Neuronal stem cell (in vitro differentiated cells): ENCODE measurements around the gene GZMA.

Experiments used
- DNase-seq: peaks from one replicate; pipeline ENCODE4 v3.0.0-alpha.2; 2013; ENCODE audit warnings: low spot score
- H2AFZ ChIP-seq: one replicate; pipeline ENCODE4 v1.6.1; 2013; ENCODE audit warnings: mild to moderate bottlenecking, low read length, inconsistent platforms
- H2AK5ac ChIP-seq: 2 replicates; pipeline ENCODE4 v1.6.1; 2013; ENCODE audit warnings: low read depth, mild to moderate bottlenecking, inconsistent platforms, low read length, moderate library complexity, mixed read lengths
- H2BK120ac ChIP-seq: 2 replicates; pipeline ENCODE4 v1.6.1; 2013; ENCODE audit warnings: low read depth, mild to moderate bottlenecking, inconsistent platforms, low read length, moderate library complexity, mixed read lengths
- H2BK12ac ChIP-seq: one replicate; pipeline ENCODE4 v1.6.1; 2013; ENCODE audit warnings: low read length, inconsistent platforms
- H2BK15ac ChIP-seq: 2 replicates; pipeline ENCODE4 v1.6.1; 2013; ENCODE audit warnings: mild to moderate bottlenecking, low read length, inconsistent platforms, mixed read lengths
- H2BK5ac ChIP-seq: one replicate; pipeline ENCODE4 v1.6.1; 2013; ENCODE audit warnings: inconsistent platforms, mild to moderate bottlenecking, low read length, moderate library complexity
- H3K14ac ChIP-seq: one replicate; pipeline ENCODE4 v1.6.1; 2013; ENCODE audit warnings: low read length, inconsistent platforms
- H3K18ac ChIP-seq: 2 replicates; pipeline ENCODE4 v1.6.1; 2013; ENCODE audit warnings: low read length, inconsistent platforms
- H3K23ac ChIP-seq: 2 replicates; pipeline ENCODE4 v1.6.1; 2013; ENCODE audit warnings: low read depth, mild to moderate bottlenecking, mixed read lengths, low read length, inconsistent platforms; ENCODE audit not compliant: poor library complexity
- H3K27ac ChIP-seq: replicated peaks from 3 replicates; pipeline ENCODE4 v1.5.1; 2013; ENCODE audit warnings: low read length, inconsistent platforms
- H3K27me3 ChIP-seq, 3 experiments: 2 replicates each; pipeline ENCODE4 v1.6.1; 2013; ENCODE audit warnings: low read length in 3 of 3, mild to moderate bottlenecking in 2 of 3, inconsistent platforms in 1 of 3, low read depth in 1 of 3, mixed read lengths in 1 of 3, moderate library complexity in 1 of 3; ENCODE audit not compliant: control insufficient read depth in 3 of 3, insufficient read depth in 3 of 3
- H3K36me3 ChIP-seq, 2 donors: replicated peaks in 1 of 2; 2 replicates each; pipeline ENCODE4 v1.6.1; 2013; ENCODE audit warnings: low read length in 2 of 2; ENCODE audit not compliant: control insufficient read depth in 2 of 2, insufficient read depth in 2 of 2
- H3K4ac ChIP-seq: 2 replicates; pipeline ENCODE4 v1.6.1; 2013; ENCODE audit warnings: inconsistent platforms, mild to moderate bottlenecking, low read length, moderate library complexity
- H3K4me1 ChIP-seq, 2 donors: 1 replicate in 1 of 2; 2 replicates in 1 of 2; pipeline ENCODE4 v1.6.1; 2013; ENCODE audit warnings: low read length in 2 of 2, low read depth in 1 of 2; ENCODE audit not compliant: control insufficient read depth in 2 of 2, insufficient read depth in 1 of 2
- H3K4me2 ChIP-seq: one replicate; pipeline ENCODE4 v1.6.1; 2013; ENCODE audit warnings: mild to moderate bottlenecking, low read length, inconsistent platforms; ENCODE audit not compliant: insufficient read depth, poor library complexity, severe bottlenecking
- H3K4me3 ChIP-seq, 2 donors: 2 replicates each; pipeline ENCODE4 v1.5.1; 2013; ENCODE audit warnings: low read length in 2 of 2, mild to moderate bottlenecking in 2 of 2, inconsistent platforms in 1 of 2, moderate library complexity in 1 of 2
- H3K79me1 ChIP-seq: one replicate; pipeline ENCODE4 v1.6.1; 2013; ENCODE audit warnings: low read depth, mild to moderate bottlenecking, inconsistent platforms, low read length, moderate library complexity
- H3K9ac ChIP-seq: one replicate; pipeline ENCODE4 v1.6.1; 2013; ENCODE audit warnings: mild to moderate bottlenecking, low read depth, low read length, inconsistent platforms; ENCODE audit not compliant: poor library complexity
- H3K9me3 ChIP-seq, 2 donors: replicated peaks in 1 of 2; 2 replicates each; pipeline versions ENCODE3 to v1.6.1; 2013; ENCODE audit warnings: low read length in 2 of 2, mild to moderate bottlenecking in 2 of 2, inconsistent platforms in 1 of 2, low read depth in 1 of 2, mixed read lengths in 1 of 2, moderate library complexity in 1 of 2; ENCODE audit not compliant: control insufficient read depth in 2 of 2, insufficient read depth in 1 of 2
- H4K8ac ChIP-seq: one replicate; pipeline ENCODE4 v1.6.1; 2013; ENCODE audit warnings: low read depth, mild to moderate bottlenecking, inconsistent platforms, low read length, moderate library complexity
- H4K91ac ChIP-seq: one replicate; pipeline ENCODE4 v1.6.1; 2013; ENCODE audit warnings: low read length, low read depth, mild to moderate bottlenecking, inconsistent platforms; ENCODE audit not compliant: poor library complexity
- WGBS, 2 donors: extraction: QIAGEN DNeasy Blood & Tissue Kit; methylation state at CpG; one replicate each; pipeline ENCODE4 v1.1.7; 2013; ENCODE audit warnings: missing lambda C conversion rate in 2 of 2, mixed read lengths in 1 of 2; ENCODE audit not compliant: insufficient read length in 2 of 2, insufficient replicate concordance in 1 of 2; ENCODE audit errors: extremely low coverage in 2 of 2; 5-methylcytosine and 5-hydroxymethylcytosine counted together

GZMA gene

DNA sequence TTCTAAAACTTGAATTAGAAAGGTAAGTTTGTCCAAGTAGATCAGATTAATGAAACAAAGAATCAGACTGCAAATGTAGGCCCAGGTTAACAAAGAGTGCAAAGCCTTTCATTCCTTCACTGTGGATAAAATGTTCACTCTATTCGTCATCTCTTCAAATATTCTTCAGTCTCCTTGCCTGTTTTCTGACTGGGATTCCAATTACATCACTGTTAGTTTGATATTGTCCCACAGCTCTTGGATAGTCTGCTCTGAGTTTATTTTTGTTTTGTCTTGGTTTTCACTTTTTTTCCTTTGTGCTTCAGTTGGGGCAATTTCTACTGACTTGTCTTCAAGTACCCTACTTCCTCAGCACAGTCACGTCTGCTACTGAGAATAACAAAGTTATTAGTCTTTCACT, 38.5 kb upstream of the GZMA start:
- Histone ChIP-seq H2BK120ac (no peak overlapping the region), H3K9ac (no peak overlapping the region), H3K9me3 (no peaks in the 10 kb centered on the region), H3K27me3 (no peaks in the 10 kb centered on the region), H2BK15ac (no peak overlapping the region), H3K4me2 (no peak overlapping the region), H3K14ac (no peak overlapping the region), H3K36me3 (no peaks in the 10 kb centered on the region), H3K4me1 (no peaks in the 10 kb centered on the region), H3K4ac (no peak overlapping the region), H2BK12ac (no peak overlapping the region), H2AFZ (no peak overlapping the region), H4K8ac (no peak overlapping the region), H3K79me1 (no peaks in the 10 kb centered on the region), H3K27ac (no peak overlapping the region), H3K23ac (no peak overlapping the region), H2BK5ac (no peak overlapping the region), H3K18ac (no peak overlapping the region), H3K4me3 (no peak overlapping the region), H2AK5ac (no peak overlapping the region), H4K91ac (no peak overlapping the region)
- no CpG with 5 or more reads among the region's 2 CpGs for WGBS, 2 donors
- DNase-seq: no peak

DNA sequence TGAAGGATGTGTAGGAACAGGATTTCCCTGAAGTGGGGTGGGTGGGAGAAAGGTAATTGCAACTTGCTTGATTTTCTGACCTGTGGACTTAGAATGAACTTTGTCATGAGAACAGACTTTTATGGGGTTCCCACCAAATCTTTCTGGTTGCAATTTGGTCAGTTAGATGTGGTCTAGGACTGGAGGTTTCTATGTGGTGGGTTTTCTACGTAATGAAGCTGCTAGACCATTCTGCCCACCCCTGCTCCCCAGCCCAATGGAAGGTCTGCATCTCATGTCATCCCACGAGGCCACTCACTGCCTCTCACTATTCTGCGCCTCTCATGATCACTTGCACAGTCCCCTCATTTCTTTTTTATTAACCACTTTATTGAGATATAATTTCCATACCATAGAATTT, 37.9 kb upstream of the GZMA start:
- no CpG with 5 or more reads among the region's 3 CpGs for WGBS, 2 donors
- H3K4me3 ChIP-seq: no peak overlapping the region
- H4K91ac ChIP-seq: no peak overlapping the region
- H3K4me2 ChIP-seq: no peak overlapping the region
- H3K18ac ChIP-seq: no peak overlapping the region
- H3K36me3 ChIP-seq: no peaks in the 10 kb centered on the region
- H2BK12ac ChIP-seq: no peak overlapping the region
- no peak overlapping the region for H3K14ac ChIP-seq
- no peak overlapping the region for H3K27ac ChIP-seq
- no peak overlapping the region for H2AK5ac ChIP-seq
- H3K27me3 ChIP-seq: no peaks in the 10 kb centered on the region
- no peak overlapping the region for H3K23ac ChIP-seq
- H2BK5ac ChIP-seq: no peak overlapping the region
- no peaks in the 10 kb centered on the region for H3K4me1 ChIP-seq
- no peaks in the 10 kb centered on the region for H3K79me1 ChIP-seq
- no peak overlapping the region for H3K4ac ChIP-seq
- H3K9ac ChIP-seq: no peak overlapping the region
- H4K8ac ChIP-seq: no peak overlapping the region
- H2BK120ac ChIP-seq: no peak overlapping the region
- no peak overlapping the region for H2BK15ac ChIP-seq
- no peaks in the 10 kb centered on the region for H3K9me3 ChIP-seq
- H2AFZ ChIP-seq: no peak overlapping the region
- no peak for DNase-seq

DNA sequence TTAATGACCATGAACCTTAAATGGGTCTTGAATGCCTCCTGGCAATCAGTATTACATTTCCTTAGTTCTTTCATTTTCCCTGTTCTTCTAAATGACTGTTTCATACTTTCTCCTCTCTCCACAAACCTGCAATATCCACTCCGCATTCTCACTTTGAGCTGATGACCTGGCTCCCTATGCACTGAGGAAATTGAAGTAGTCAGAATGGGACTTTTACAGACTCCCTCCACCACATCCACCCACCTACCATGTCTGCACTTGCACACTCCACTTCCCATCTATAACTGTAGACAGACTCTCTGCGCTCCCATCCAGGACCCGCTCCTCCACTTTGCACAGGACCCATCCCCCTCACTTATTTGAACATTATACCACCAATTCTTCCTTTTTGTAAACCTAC, 36.2 kb upstream of the GZMA start:
- no peak overlapping the region for H3K4me3 ChIP-seq
- no peak overlapping the region for H3K4ac ChIP-seq
- no peak overlapping the region for H4K8ac ChIP-seq
- no peaks in the 10 kb centered on the region for H3K9me3 ChIP-seq
- H3K23ac ChIP-seq: no peak overlapping the region
- H2AFZ ChIP-seq: no peak overlapping the region
- H3K4me1 ChIP-seq: peaks cover 0 to 2% of the 10 kb centered on the region in 2 donors
- H3K27ac ChIP-seq: no peak overlapping the region
- no peak overlapping the region for H4K91ac ChIP-seq
- H3K27me3 ChIP-seq: no peaks in the 10 kb centered on the region
- DNase-seq: no peak
- no peak overlapping the region for H2BK12ac ChIP-seq
- H3K9ac ChIP-seq: no peak overlapping the region
- no peak overlapping the region for H2BK15ac ChIP-seq
- WGBS, 2 donors: no CpG with 5 or more reads among the region's 3 CpGs
- no peak overlapping the region for H3K4me2 ChIP-seq
- no peaks in the 10 kb centered on the region for H3K79me1 ChIP-seq
- H2AK5ac ChIP-seq: no peak overlapping the region
- H3K36me3 ChIP-seq: no peaks in the 10 kb centered on the region
- no peak overlapping the region for H3K14ac ChIP-seq
- H3K18ac ChIP-seq: no peak overlapping the region
- no peak overlapping the region for H2BK5ac ChIP-seq
- H2BK120ac ChIP-seq: no peak overlapping the region

DNA sequence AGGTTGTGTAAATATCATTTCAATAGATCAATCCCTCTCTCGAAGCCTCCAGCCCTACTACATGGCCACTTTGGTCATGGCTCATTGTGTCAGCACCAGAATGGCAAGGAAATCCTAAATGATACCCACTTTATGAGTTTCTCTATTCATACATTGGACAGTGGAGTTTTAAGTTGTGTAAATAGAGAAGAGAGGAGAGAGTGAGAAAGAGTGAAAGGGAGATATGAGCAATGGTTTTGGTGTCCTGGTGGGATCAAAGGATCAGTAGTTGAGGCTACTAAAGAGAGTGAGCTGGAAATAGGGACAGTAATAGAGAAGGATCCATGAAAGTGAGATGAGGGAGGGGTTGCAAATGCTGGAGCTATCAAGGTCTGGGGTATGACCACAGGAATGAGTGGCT, 31.5 kb upstream of the GZMA start:
- Histone ChIP-seq H3K18ac (no peak overlapping the region), H3K4me2 (no peak overlapping the region), H3K27ac (no peak overlapping the region), H3K79me1 (no peaks in the 10 kb centered on the region), H3K4ac (no peak overlapping the region), H2AFZ (no peak overlapping the region), H2AK5ac (no peak overlapping the region), H4K8ac (no peak overlapping the region), H3K23ac (no peak overlapping the region), H3K36me3 (no peaks in the 10 kb centered on the region), H2BK5ac (no peak overlapping the region), H3K14ac (no peak overlapping the region), H3K9me3 (no peaks in the 10 kb centered on the region), H3K27me3 (no peaks in the 10 kb centered on the region), H4K91ac (no peak overlapping the region), H2BK120ac (no peak overlapping the region), H3K4me3 (no peak overlapping the region), H2BK15ac (no peak overlapping the region), H3K4me1 (peaks cover 0 to 3% of the 10 kb centered on the region in 2 donors), H3K9ac (no peak overlapping the region), H2BK12ac (no peak overlapping the region)
- no peak for DNase-seq
- WGBS, 2 donors: no CpG with 5 or more reads among the region's 1 CpG
